ENCODE results near the gene CARD11. TPM values are rescaled to one million over a fixed set of nuclear protein-coding genes. Genes with fewer than 3 reads are reported as not detected.
"Not testable (repeated sequence)": the region's sequence is repeated elsewhere in the genome, so short reads cannot be mapped to it uniquely, and the experiment has no call there.

The CARD11 gene
- total RNA-seq, 4 donors from 2014 or later: 3.1 to 53.6 (median 5.9) TPM

DNA sequence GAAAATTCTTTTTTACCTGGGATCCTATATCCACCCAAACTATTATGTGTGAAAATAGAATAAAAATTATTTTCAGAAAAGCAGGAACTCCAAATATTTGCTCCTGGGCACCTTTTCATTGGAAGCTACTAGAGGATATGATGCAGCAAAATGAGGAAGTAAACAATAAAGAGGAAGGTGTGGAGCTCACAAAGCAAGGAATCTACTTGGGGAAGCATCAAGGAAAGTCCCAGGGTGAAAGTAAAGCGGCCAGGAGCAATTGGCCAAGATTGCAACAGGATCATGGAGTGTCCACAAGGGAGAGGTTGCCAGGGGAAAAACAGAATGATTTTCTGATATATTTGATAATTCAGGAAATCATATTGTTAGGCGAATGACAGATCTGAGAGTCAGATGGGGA lies 80.8 kb downstream of the CARD11 start:
- Histone ChIP-seq H3K4me1 (no peaks in the 10 kb centered on the region), H3K27ac (no peak overlapping the region), H3K9me3 (peaks cover 0 to 12% (median 0%) of the 10 kb centered on the region in 4 donors), H3K27me3 (no peaks in the 10 kb centered on the region), H3K36me3 (no peaks in the 10 kb centered on the region), H3K4me3 (no peak overlapping the region)
- TF ChIP-seq POLR2A (IDR thresholded peaks at IDR 0.05): no peak
- TF ChIP-seq, protein P1, sequence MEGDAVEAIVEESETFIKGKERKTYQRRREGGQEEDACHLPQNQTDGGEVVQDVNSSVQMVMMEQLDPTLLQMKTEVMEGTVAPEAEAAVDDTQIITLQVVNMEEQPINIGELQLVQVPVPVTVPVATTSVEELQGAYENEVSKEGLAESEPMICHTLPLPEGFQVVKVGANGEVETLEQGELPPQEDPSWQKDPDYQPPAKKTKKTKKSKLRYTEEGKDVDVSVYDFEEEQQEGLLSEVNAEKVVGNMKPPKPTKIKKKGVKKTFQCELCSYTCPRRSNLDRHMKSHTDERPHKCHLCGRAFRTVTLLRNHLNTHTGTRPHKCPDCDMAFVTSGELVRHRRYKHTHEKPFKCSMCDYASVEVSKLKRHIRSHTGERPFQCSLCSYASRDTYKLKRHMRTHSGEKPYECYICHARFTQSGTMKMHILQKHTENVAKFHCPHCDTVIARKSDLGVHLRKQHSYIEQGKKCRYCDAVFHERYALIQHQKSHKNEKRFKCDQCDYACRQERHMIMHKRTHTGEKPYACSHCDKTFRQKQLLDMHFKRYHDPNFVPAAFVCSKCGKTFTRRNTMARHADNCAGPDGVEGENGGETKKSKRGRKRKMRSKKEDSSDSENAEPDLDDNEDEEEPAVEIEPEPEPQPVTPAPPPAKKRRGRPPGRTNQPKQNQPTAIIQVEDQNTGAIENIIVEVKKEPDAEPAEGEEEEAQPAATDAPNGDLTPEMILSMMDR (IDR thresholded peaks at IDR 0.05): no peak
- peak in 1 of 3 donors; percentile 6 for DNase-seq

DNA sequence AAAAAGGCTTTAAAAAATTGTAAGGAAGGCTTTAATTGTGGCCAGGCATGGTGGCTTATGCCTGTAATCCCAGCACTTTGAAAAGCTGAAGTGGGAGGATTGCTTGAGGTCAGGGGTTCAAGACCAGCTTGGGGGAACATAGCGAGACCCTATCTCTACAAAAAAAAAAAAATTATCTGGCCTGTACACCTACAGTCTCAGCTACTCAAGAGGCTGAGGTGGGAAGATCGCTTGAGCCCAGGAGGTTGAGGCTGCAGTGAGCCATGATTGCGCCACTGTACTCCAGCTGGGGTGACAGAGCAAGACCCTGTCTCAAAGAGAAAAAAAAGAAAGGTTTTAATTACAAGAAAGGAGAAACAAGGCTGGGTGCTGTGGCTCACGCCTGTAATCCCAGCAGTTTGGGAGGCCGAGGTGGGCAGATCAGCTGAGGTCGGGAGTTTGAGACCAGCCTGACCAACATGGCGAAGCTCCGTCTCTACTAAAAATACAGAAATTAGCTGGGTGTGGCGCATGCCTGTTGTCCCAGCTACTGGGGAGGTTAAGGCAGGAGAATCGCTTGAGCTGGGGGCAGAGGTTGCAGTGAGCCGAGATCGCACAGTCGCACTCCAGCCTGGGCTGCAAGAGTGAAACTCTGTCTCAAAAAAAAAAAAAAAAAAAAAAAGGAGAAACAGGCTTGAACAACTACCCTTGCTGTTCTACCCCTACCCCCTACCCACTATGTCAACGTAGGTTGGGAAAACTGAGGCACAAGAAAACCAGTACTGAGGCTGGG lies 83.7 kb downstream of the CARD11 start:
- TF ChIP-seq, protein P1 (IDR thresholded peaks at IDR 0.05): no peak
- TF ChIP-seq POLR2A (IDR thresholded peaks at IDR 0.05): no peak
- H3K27me3 ChIP-seq: no peaks in the 10 kb centered on the region
- peak in 2 of 3 donors; percentile 3 to 15 for DNase-seq
- H3K4me3 ChIP-seq: no peak overlapping the region
- no peaks in the 10 kb centered on the region for H3K4me1 ChIP-seq
- H3K36me3 ChIP-seq: no peaks in the 10 kb centered on the region
- H3K27ac ChIP-seq: no peak overlapping the region
- no peaks in the 10 kb centered on the region for H3K9me3 ChIP-seq

DNA sequence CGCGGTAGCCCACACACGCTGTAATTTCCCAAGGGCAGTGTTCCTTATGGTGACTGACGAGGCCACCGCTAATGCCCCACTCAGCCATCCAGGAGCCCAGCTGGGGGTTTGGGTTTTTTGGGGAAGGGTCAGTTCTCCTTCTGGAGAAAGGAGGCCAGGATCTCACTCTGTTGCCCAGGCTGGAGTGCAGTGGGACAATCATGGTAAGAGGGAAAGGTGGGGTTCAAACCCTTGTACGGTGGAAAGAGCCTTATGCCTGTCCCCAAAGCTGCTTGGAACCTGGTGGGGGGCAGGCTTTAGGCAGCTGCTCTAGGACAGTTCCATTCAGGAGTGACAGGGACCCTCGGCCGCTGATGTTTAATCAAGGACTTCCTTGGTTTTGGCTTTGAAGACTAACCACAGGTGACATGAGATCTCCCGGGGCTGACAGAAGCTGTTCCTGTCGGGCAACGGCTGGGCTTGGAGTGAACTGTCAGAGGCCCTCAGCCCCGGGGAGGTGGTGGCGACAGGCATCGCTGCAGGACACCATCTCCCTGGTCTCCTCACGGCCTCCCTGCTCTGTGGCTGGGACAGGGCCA lies 84.5 kb downstream of the CARD11 start:
- Histone ChIP-seq H3K27ac (no peak overlapping the region), H3K9me3 (no peaks in the 10 kb centered on the region), H3K4me1 (peaks cover 0 to 6% (median 0%) of the 10 kb centered on the region in 4 donors), H3K27me3 (no peaks in the 10 kb centered on the region), H3K36me3 (no peaks in the 10 kb centered on the region), H3K4me3 (no peak overlapping the region)
- DNase-seq: peak in 2 of 3 donors; percentile 14 to 34
- no peak for TF ChIP-seq POLR2A (IDR thresholded peaks at IDR 0.05)
- TF ChIP-seq, protein P1 (IDR thresholded peaks at IDR 0.05): no peak

DNA sequence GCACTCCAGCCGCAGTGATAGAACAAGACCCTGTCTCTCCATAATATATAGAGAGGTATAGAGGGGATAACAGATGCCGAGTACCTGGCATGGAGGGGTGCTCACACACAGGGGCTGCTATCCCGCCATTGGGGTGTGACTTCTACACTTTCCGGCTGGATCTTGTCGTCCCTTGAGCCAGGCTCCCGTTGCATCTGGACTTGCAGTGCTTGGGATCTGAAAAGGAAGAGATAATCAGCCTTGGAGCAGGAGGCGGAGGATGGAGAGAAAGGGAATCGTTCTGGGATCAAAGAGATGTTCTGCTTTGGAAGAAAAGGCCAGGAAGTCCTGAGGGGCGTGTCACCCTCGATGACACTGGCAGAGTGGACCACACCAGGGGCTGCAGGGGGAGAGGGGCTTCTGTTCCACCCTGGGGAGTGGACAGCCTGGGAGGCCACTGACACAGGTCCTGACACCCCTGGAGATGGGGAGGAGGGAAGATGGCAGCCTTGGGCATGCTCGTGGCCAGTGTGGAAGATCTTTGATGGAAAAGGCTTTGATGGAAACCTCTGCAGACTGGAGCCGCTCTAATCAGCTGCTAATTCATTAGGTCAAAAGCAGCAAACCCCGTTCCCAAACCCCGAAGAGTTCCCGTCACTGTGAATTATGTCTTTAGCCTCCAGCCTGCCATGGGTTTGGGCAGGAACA lies 85.1 kb downstream of the CARD11 start:
- TF ChIP-seq POLR2A (IDR thresholded peaks at IDR 0.05): no peak
- TF ChIP-seq, protein P1 (IDR thresholded peaks at IDR 0.05): no peak
- Histone ChIP-seq H3K4me3 (no peak overlapping the region), H3K27me3 (no peaks in the 10 kb centered on the region), H3K4me1 (peaks cover 0 to 8% (median 0%) of the 10 kb centered on the region in 4 donors), H3K27ac (no peak overlapping the region), H3K9me3 (no peaks in the 10 kb centered on the region), H3K36me3 (no peaks in the 10 kb centered on the region)
- DNase-seq: peak in 2 of 3 donors; percentile 8 to 29

DNA sequence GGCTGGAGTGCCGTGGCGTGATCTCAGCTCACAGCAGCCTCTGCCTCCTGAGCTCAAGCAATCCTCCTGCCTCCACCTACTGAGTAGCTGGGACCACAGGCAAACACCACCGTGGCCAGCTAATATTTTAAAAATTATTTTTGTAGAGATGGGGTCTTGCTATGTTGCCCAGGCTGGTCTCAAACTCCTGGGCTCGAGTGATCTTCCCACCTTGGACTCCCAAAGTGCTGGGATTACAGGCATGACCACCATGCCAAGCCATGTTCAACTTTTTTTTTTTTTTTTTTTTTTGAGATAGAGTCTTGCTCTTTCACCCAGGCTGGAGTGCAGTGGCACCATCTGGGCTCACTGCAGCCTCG lies 86.3 kb downstream of the CARD11 start:
- H3K4me3 ChIP-seq, DNase-seq, H3K36me3 ChIP-seq, H3K27me3 ChIP-seq, H3K27ac ChIP-seq, H3K9me3 ChIP-seq, H3K4me1 ChIP-seq: not testable (repeated sequence)
